Smooth muscle cell (in vitro differentiated cells): ENCODE data around the gene FBXO15. TPM values are rescaled to one million over a fixed set of nuclear protein-coding genes. Genes with fewer than 3 reads are reported as not detected.
A peak's percentile ranks its signal among the peaks of the same experiment; 100 is the strongest.

Experiments
- DNase-seq: peaks from one replicate; lab custom pipeline; 2025; ENCODE audit not compliant: unreplicated experiment; lab: John Stamatoyannopoulos, UW
- H2AFZ ChIP-seq: fragments of 200-600 bp; sonication (generic); 2 replicates; pipeline ENCODE4 v1.6.0; 2016; ENCODE audit warnings: antibody characterized with exemption, low read depth, mild to moderate bottlenecking
- H3F3A ChIP-seq: fragments of 200-600 bp; sonication (generic); 2 replicates; pipeline ENCODE4 v1.6.0; 2017; ENCODE audit warnings: antibody characterized with exemption, low read depth
- H3K27ac ChIP-seq: fragments of 200-600 bp; sonication (generic); 2 replicates; pipeline ENCODE4 v1.5.1; 2016; ENCODE audit warnings: low read depth, mild to moderate bottlenecking
- H3K27me3 ChIP-seq: fragments of 200-600 bp; sonication (generic); 2 replicates; pipeline ENCODE4 v1.6.1; 2016; ENCODE audit warnings: low read depth, mild to moderate bottlenecking
- H3K36me3 ChIP-seq: fragments of 200-600 bp; sonication (generic); 2 replicates; pipeline ENCODE4 v1.5.1; 2016; ENCODE audit warnings: low read depth
- H3K4me1 ChIP-seq: fragments of 200-600 bp; sonication (generic); 2 replicates; pipeline ENCODE4 v1.5.1; 2016; ENCODE audit warnings: low read depth
- H3K4me2 ChIP-seq: fragments of 200-600 bp; sonication (generic); 2 replicates; pipeline ENCODE4 v1.6.0; 2016; ENCODE audit warnings: mild to moderate bottlenecking
- H3K4me3 ChIP-seq: fragments of 200-600 bp; sonication (generic); 2 replicates; pipeline ENCODE4 v1.5.1; 2016; ENCODE audit warnings: mild to moderate bottlenecking
- H3K79me2 ChIP-seq: fragments of 200-600 bp; sonication (generic); 2 replicates; pipeline ENCODE4 v1.6.0; 2016; ENCODE audit warnings: low read depth, mild to moderate bottlenecking
- H3K9ac ChIP-seq: fragments of 200-600 bp; sonication (generic); 2 replicates; pipeline ENCODE4 v1.6.0; 2016; ENCODE audit warnings: low read depth
- H3K9me3 ChIP-seq: fragments of 200-600 bp; sonication (generic); replicated peaks from 2 replicates; pipeline ENCODE4 v1.5.1; 2016; ENCODE audit warnings: low read depth
- H4K20me1 ChIP-seq: fragments of 200-600 bp; sonication (generic); 2 replicates; pipeline ENCODE4 v1.6.0; 2016; ENCODE audit warnings: low read depth
- CTCF ChIP-seq: fragments of 200-600 bp; sonication (generic); IDR thresholded peaks from 2 replicates; pipeline ENCODE4 v1.5.1; 2017; ENCODE audit warnings: borderline replicate concordance, mild to moderate bottlenecking, antibody characterized with exemption; ENCODE audit not compliant: insufficient read depth, poor library complexity, severe bottlenecking
- WGBS: methylation state at CpG from one replicate; pipeline ENCODE4 v1.1.7; 2016; ENCODE audit warnings: low lambda C conversion rate; 5-methylcytosine and 5-hydroxymethylcytosine counted together
- polyA plus RNA-seq: library from polyadenylated mRNA; unstranded; fragments of >200 nt; fragmentation: Nextera tagmentation; extraction: Ambion mirVana; gene quantifications from 2 replicates; pipeline ENCODE4 v1.2.1, GENCODE V29; 2016
- total RNA-seq: library from RNA; depleted of rRNA; stranded (reverse); fragments of >200 nt; gene quantifications from 2 replicates; pipeline ENCODE4 v1.2.3, GENCODE V29; 2014

The FBXO15 gene
- total and polyA plus RNA-seq, 2 experiments from 2014 or later = 2.2 to 7.8 TPM

DNA sequence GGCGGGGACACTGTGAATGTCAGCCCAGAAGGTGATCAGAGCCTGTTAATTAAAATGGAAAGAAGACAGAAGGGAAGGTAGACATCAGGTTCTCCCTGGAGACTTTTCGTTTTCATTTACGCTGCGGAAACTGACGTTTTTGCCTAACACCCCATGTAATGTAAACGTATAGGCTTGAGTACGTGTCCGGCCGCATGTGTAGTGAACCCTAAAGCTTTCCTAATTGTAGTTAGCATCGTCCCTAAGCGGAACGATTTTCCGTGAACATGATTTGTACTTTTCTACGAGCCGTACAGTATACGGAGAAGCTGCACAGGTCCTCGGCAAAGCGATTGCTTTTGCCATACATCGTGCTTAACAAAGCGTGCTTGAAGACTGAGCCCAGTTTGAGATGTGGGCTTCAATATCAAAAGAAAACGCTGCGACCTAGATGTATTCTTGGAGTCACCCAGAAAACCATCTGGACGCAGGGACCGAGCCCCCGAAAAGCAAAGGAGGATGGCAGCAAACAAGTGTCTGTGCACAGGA lies 973 bp upstream of the FBXO15 start:
- Histone ChIP-seq H3K9ac (peak overlapping the region; percentile 74), H3K27me3 (no peaks in the 10 kb centered on the region), H4K20me1 (no peaks in the 10 kb centered on the region), H3K79me2 (peaks cover 35% of the 10 kb centered on the region), H3K4me2 (peak overlapping the region; percentile 89), H3F3A (peaks cover 4% of the 10 kb centered on the region), H3K4me1 (peaks cover 10% of the 10 kb centered on the region), H3K4me3 (peak overlapping the region; percentile 67), H3K27ac (peak overlapping the region; percentile 1), H3K36me3 (no peaks in the 10 kb centered on the region), H2AFZ (peak overlapping the region; percentile 88), H3K9me3 (no peaks in the 10 kb centered on the region)
- no peak for DNase-seq
- no peak for TF ChIP-seq CTCF
- 1% methylated on average over 25 of the region's 25 CpGs for WGBS

- 2% methylated on average over 28 of the region's 28 CpGs for WGBS
- H3K4me2 ChIP-seq = peak overlapping the region; percentile 89
- no peaks in the 10 kb centered on the region for H3K36me3 ChIP-seq
- H3K27me3 ChIP-seq = no peaks in the 10 kb centered on the region
- no peak for TF ChIP-seq CTCF
- H3K4me1 ChIP-seq = peaks cover 10% of the 10 kb centered on the region
- H3F3A ChIP-seq = peaks cover 4% of the 10 kb centered on the region
- no peak for DNase-seq
- H3K79me2 ChIP-seq = peaks cover 27% of the 10 kb centered on the region
- no peaks in the 10 kb centered on the region for H3K9me3 ChIP-seq
- peak overlapping the region; percentile 88 for H2AFZ ChIP-seq
- H3K9ac ChIP-seq = no peak overlapping the region
- no peak overlapping the region for H3K27ac ChIP-seq
- H4K20me1 ChIP-seq = no peaks in the 10 kb centered on the region
- peak overlapping the region; percentile 67 for H3K4me3 ChIP-seq
Measured at GRCh38 chr18:74147491-74147778, 199 bp downstream of the FBXO15 start.

GRCh38 chr18:74146756-74147155 lies 878 bp downstream of the FBXO15 start:
- no peak for TF ChIP-seq CTCF
- Histone ChIP-seq H3K36me3 (no peaks in the 10 kb centered on the region), H3K9ac (no peak overlapping the region), H3K27me3 (no peaks in the 10 kb centered on the region), H4K20me1 (no peaks in the 10 kb centered on the region), H3K4me1 (peaks cover 10% of the 10 kb centered on the region), H3K79me2 (peaks cover 27% of the 10 kb centered on the region), H3K27ac (no peak overlapping the region), H2AFZ (no peak overlapping the region), H3K4me3 (peak overlapping the region; percentile 67), H3F3A (peaks cover 4% of the 10 kb centered on the region), H3K4me2 (peak overlapping the region; percentile 89), H3K9me3 (no peaks in the 10 kb centered on the region)
- DNase-seq = no peak
- 44% methylated on average over 3 of the region's 3 CpGs for WGBS

DNA sequence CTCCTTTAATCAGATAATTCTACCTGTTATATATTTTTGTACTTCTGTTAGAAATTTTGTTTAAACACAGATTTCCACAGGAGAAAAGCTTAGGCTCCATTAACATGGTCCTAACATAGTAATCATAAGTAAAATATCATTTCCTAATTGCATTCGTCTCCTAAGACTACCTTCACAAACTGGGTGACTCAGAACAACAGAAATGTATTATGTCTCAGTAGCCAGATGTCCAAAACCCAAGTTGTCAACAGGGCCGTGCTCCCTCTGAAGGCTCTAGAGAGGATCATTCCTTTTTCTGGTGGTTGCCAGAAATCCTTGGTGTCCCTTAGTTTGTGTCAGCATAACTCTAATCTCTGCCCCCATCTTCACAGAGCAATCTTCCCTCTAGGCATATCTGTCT lies 5.4 kb downstream of the FBXO15 start:
- H3K9me3 ChIP-seq = no peaks in the 10 kb centered on the region
- DNase-seq = no peak
- no peak for TF ChIP-seq CTCF
- peaks cover 7% of the 10 kb centered on the region for H3F3A ChIP-seq
- no peaks in the 10 kb centered on the region for H4K20me1 ChIP-seq
- peak overlapping the region; percentile 12 for H3K27ac ChIP-seq
- H3K36me3 ChIP-seq = no peaks in the 10 kb centered on the region
- no peak overlapping the region for H3K4me2 ChIP-seq
- 59% methylated on average over 2 of the region's 2 CpGs for WGBS
- no peak overlapping the region for H2AFZ ChIP-seq
- no peaks in the 10 kb centered on the region for H3K79me2 ChIP-seq
- H3K4me3 ChIP-seq = no peak overlapping the region
- H3K27me3 ChIP-seq = no peaks in the 10 kb centered on the region
- no peak overlapping the region for H3K9ac ChIP-seq
- peaks cover 3% of the 10 kb centered on the region for H3K4me1 ChIP-seq
